C4-2B (cell line): ENCODE measurements around the gene ACAD11.

Experiments used
- ZFX ChIP-seq: fragments of 450-650 bp; IDR thresholded peaks from 2 replicates; pipeline ENCODE4 v1.6.1; 2017
- TF ChIP-seq, protein P1 (sequence below): fragments of 450-650 bp; conservative IDR thresholded peaks from 2 replicates; pipeline ENCODE4 v1.5.1; 2017; ENCODE audit warnings: mild to moderate bottlenecking

DNA sequence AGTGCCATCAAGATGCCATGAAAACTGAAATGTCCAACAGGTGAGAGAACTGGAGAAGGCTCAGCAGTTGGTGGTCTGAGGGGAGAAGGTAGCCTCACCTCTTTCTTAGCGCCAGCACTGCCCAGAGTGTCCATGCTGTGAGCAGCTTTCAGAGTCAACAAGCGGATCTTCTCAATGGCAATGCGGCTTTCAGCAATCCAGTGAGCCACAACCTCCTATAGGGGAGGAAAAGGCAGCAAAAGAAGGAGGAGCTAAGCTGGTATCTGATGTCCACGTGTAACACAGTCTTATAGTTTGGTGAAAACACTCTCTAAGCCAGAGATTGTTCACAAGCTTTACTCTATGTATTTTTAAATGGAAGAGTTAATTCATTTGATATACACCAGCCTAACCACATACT, 98.6 kb downstream of the ACAD11 start:
- TF ChIP-seq, protein P1, sequence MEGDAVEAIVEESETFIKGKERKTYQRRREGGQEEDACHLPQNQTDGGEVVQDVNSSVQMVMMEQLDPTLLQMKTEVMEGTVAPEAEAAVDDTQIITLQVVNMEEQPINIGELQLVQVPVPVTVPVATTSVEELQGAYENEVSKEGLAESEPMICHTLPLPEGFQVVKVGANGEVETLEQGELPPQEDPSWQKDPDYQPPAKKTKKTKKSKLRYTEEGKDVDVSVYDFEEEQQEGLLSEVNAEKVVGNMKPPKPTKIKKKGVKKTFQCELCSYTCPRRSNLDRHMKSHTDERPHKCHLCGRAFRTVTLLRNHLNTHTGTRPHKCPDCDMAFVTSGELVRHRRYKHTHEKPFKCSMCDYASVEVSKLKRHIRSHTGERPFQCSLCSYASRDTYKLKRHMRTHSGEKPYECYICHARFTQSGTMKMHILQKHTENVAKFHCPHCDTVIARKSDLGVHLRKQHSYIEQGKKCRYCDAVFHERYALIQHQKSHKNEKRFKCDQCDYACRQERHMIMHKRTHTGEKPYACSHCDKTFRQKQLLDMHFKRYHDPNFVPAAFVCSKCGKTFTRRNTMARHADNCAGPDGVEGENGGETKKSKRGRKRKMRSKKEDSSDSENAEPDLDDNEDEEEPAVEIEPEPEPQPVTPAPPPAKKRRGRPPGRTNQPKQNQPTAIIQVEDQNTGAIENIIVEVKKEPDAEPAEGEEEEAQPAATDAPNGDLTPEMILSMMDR: no peak
- no peak for TF ChIP-seq ZFX
